NB4 (cell line): ENCODE results near the gene MGST1.

Experiments
- DNase-seq: peaks from one replicate; pipeline ENCODE4 v3.0.0; 2010; ENCODE audit warnings: low read depth
- H3K4me3 ChIP-seq: one replicate; pipeline ENCODE4 v1.5.1; 2011; ENCODE audit warnings: mild to moderate bottlenecking, low read depth, low read length, moderate library complexity
- CTCF ChIP-seq: IDR thresholded peaks from one replicate; pipeline ENCODE4 v1.5.1; 2012; ENCODE audit warnings: low read depth, low read length
- MYC ChIP-seq: IDR thresholded peaks from 2 replicates; pipeline ENCODE4 v1.6.1; 2011; ENCODE audit warnings: low read depth, low read length
- POLR2A ChIP-seq: IDR thresholded peaks from 2 replicates; pipeline ENCODE4 v1.6.1; 2011; ENCODE audit warnings: mild to moderate bottlenecking; ENCODE audit not compliant: insufficient read length; ENCODE audit errors: extremely low read depth
- TF ChIP-seq, protein P1 (sequence below): IDR thresholded peaks from 2 replicates; pipeline ENCODE4 v1.6.1; 2011; ENCODE audit warnings: low read depth, low read length

Gene MGST1

GRCh38 chr12:16352481-16352880 lies 5.0 kb downstream of the MGST1 start:
- no peak overlapping the region for H3K4me3 ChIP-seq
- TF ChIP-seq, protein P1, sequence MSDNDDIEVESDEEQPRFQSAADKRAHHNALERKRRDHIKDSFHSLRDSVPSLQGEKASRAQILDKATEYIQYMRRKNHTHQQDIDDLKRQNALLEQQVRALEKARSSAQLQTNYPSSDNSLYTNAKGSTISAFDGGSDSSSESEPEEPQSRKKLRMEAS: no peak
- TF ChIP-seq MYC (no peak), POLR2A (no peak), CTCF (no peak)
- no peak for DNase-seq

DNA sequence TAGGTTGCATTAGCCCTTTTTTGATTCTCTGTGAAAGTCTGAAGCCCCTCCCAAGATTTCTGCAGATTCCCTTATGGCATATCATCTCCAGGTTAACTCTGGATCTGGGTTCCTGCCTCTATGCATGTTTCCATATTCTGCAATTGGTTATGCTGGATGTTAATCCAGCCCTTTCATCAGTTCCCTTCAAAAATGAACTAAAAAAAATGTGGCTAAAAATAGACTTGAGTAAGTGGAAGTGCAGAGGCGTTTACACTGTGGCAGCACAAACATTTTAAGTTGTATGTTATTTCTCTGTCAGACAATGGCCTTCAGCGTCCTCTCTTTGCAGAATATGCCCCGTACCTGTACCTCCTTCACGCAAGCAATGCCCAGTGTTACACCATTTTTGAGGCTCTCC lies 11.4 kb downstream of the MGST1 start:
- DNase-seq: no peak
- no peak overlapping the region for H3K4me3 ChIP-seq
- TF ChIP-seq, protein P1: no peak
- no peak for TF ChIP-seq POLR2A
- no peak for TF ChIP-seq MYC
- no peak for TF ChIP-seq CTCF

DNA sequence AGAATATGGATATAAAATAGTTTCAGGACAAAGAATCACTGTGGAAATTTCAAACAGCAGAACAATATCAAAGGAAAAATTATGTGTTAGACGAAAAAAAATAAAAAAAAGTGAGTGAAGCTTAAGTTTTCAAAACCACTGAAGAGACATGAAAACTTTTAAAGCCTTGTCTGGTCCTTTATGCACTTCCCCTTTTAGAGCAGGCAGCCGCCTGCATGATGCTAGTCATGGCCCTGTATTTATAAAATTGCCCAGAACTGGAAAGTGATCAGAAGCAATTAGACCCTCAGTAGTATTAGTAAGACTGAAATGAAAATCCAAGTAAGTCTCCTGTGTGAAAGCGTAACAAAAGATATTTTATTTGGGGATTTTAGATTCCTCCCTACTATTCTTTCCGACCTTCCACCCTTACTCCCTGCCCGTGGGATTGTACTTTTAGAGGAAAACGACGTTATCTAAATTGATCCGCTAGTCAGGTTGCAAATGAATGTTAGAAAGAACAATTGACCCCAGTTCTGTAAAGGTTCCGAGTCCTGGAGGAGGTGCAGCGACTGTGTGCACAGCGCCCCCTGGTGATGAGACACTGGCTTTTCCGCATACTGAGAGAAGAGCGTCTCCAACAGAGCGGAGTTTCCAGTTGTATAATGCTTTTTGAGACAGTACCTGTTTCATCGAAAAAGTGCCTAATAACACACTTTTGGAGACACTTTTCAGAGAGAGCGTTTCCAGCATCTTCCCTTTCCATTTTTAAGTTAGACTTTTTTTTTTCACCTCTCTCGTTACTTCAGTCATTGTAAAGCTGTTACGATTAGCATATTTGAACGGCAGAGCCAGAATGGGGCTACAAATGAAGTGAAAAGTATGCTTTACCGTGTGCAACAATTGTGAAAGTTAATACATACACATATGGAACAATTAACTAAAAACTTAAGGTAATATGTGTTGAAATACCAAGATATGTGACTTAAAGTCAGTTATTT lies 12.4 kb downstream of the MGST1 start:
- no peak overlapping the region for H3K4me3 ChIP-seq
- TF ChIP-seq CTCF: peak; percentile 89
- TF ChIP-seq, protein P1: no peak
- no peak for TF ChIP-seq POLR2A
- peak; percentile 70 for DNase-seq

GRCh38 chr12:16361142-16361783 lies 13.8 kb downstream of the MGST1 start:
- DNase-seq: no peak
- no peak overlapping the region for H3K4me3 ChIP-seq
- TF ChIP-seq POLR2A (no peak), MYC (no peak), CTCF (no peak)
- TF ChIP-seq, protein P1: no peak

DNA sequence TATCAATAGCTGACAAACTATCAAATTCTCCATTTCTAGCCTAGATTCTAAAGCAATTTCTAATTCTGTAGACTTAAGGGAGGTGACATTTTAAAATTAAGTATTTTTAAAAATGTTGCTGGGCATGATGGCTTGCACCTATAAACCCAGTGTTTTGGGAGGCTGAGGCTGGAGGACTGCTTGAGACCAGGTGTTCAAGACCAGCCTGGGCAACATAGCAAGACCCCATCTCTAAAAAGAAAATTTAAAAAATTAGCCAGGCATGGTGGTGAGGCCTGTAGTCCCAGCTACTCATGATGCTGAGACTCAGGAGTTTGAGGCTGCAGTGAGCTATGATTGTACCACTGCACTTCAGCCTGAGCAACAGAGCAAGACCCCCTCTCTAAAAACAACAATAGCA lies 15.1 kb downstream of the MGST1 start:
- no peak for DNase-seq
- no peak for TF ChIP-seq POLR2A
- TF ChIP-seq, protein P1: no peak
- TF ChIP-seq MYC: no peak
- no peak for TF ChIP-seq CTCF
- H3K4me3 ChIP-seq: no peak overlapping the region
